Measurements from ENCODE around the gene ADAM12.

The ADAM12 gene

GRCh38 chr10:126016156-126016805 is 372.0 kb downstream of the ADAM12 start:
- Histone ChIP-seq H3K36me3 (replicated peaks; ENCODE audit: insufficient read depth, low read length) (no peaks in the 10 kb centered on the region), H3K4me3 (ENCODE audit: low read length) (no peak overlapping the region), H3K4me1 (ENCODE audit: low read length) (no peaks in the 10 kb centered on the region), H4K20me1 (ENCODE audit: insufficient read depth, low read length) (no peaks in the 10 kb centered on the region), H3F3A (ENCODE audit: insufficient read depth, low read length) (no peaks in the 10 kb centered on the region), H2AFZ (ENCODE audit: low read length) (no peak overlapping the region), H3K9me3 (replicated peaks; ENCODE audit: insufficient read depth, low read length) (no peaks in the 10 kb centered on the region), H3K9ac (ENCODE audit: low read length) (no peak overlapping the region), H3K79me2 (ENCODE audit: low read length) (no peaks in the 10 kb centered on the region), H3K27ac (ENCODE audit: low read length) (no peak overlapping the region), H3K27me3 (replicated peaks; ENCODE audit: insufficient read depth, low read length) (no peaks in the 10 kb centered on the region), H3K4me2 (ENCODE audit: low read depth, low read length) (no peak overlapping the region), H3K9me2 (replicated peaks; ENCODE audit: insufficient read depth, low read length) (no peaks in the 10 kb centered on the region)
- no peak for DNase-seq
- no peak for TF ChIP-seq EZH2 (optimal IDR thresholded peaks at IDR 0.05; ENCODE audit: low read depth, low read length)
- no peak for TF ChIP-seq EZH2phosphoT487 (IDR thresholded peaks at IDR 0.05; ENCODE audit: low read length)
- TF ChIP-seq CTCF (IDR thresholded peaks at IDR 0.05; ENCODE audit: low read length) = no peak

- H3K9me3 ChIP-seq (replicated peaks; ENCODE audit: insufficient read depth, low read length) = no peaks in the 10 kb centered on the region
- no peak overlapping the region for H3K4me2 ChIP-seq (ENCODE audit: low read depth, low read length)
- H3K27me3 ChIP-seq (replicated peaks; ENCODE audit: insufficient read depth, low read length) = no peaks in the 10 kb centered on the region
- H4K20me1 ChIP-seq (ENCODE audit: insufficient read depth, low read length) = no peaks in the 10 kb centered on the region
- no peaks in the 10 kb centered on the region for H3K9me2 ChIP-seq (replicated peaks; ENCODE audit: insufficient read depth, low read length)
- TF ChIP-seq CTCF (IDR thresholded peaks at IDR 0.05; ENCODE audit: low read length) (no peak), EZH2phosphoT487 (IDR thresholded peaks at IDR 0.05; ENCODE audit: low read length) (no peak), EZH2 (optimal IDR thresholded peaks at IDR 0.05; ENCODE audit: low read depth, low read length) (no peak)
- no peak overlapping the region for H3K4me3 ChIP-seq (ENCODE audit: low read length)
- DNase-seq = no peak
- H3K36me3 ChIP-seq (replicated peaks; ENCODE audit: insufficient read depth, low read length) = no peaks in the 10 kb centered on the region
- H3K4me1 ChIP-seq (ENCODE audit: low read length) = no peaks in the 10 kb centered on the region
- H3K79me2 ChIP-seq (ENCODE audit: low read length) = no peaks in the 10 kb centered on the region
- H3K9ac ChIP-seq (ENCODE audit: low read length) = no peak overlapping the region
- no peak overlapping the region for H2AFZ ChIP-seq (ENCODE audit: low read length)
- H3F3A ChIP-seq (ENCODE audit: insufficient read depth, low read length) = no peaks in the 10 kb centered on the region
- H3K27ac ChIP-seq (ENCODE audit: low read length) = no peak overlapping the region
Measured at GRCh38 chr10:126015413-126015812, 372.9 kb downstream of the ADAM12 start.

- Histone ChIP-seq H3K4me1 (ENCODE audit: low read length) (no peaks in the 10 kb centered on the region), H3K36me3 (replicated peaks; ENCODE audit: insufficient read depth, low read length) (no peaks in the 10 kb centered on the region), H4K20me1 (ENCODE audit: insufficient read depth, low read length) (no peaks in the 10 kb centered on the region), H3K27ac (ENCODE audit: low read length) (no peak overlapping the region), H3K9me3 (replicated peaks; ENCODE audit: insufficient read depth, low read length) (no peaks in the 10 kb centered on the region), H3K27me3 (replicated peaks; ENCODE audit: insufficient read depth, low read length) (no peaks in the 10 kb centered on the region), H2AFZ (ENCODE audit: low read length) (no peak overlapping the region), H3F3A (ENCODE audit: insufficient read depth, low read length) (no peaks in the 10 kb centered on the region), H3K4me2 (ENCODE audit: low read depth, low read length) (no peak overlapping the region), H3K79me2 (ENCODE audit: low read length) (no peaks in the 10 kb centered on the region), H3K4me3 (ENCODE audit: low read length) (no peak overlapping the region), H3K9me2 (replicated peaks; ENCODE audit: insufficient read depth, low read length) (no peaks in the 10 kb centered on the region), H3K9ac (ENCODE audit: low read length) (no peak overlapping the region)
- no peak for TF ChIP-seq EZH2phosphoT487 (IDR thresholded peaks at IDR 0.05; ENCODE audit: low read length)
- TF ChIP-seq CTCF (IDR thresholded peaks at IDR 0.05; ENCODE audit: low read length) = no peak
- TF ChIP-seq EZH2 (optimal IDR thresholded peaks at IDR 0.05; ENCODE audit: low read depth, low read length) = no peak
- DNase-seq = no peak
Measured at GRCh38 chr10:126014309-126014708, 374.0 kb downstream of the ADAM12 start.
